Gastrocnemius medialis (tissue), 4 donors: ENCODE data around the gene ITIH5.

ENCODE experiments used
- CTCF ChIP-seq, 5 experiments: fragments of 450-650 bp in 3 of 5; fragments of 200-600 bp in 2 of 5; sonication (generic) in 2 of 5; IDR thresholded peaks in 4 of 5; conservative IDR thresholded peaks in 1 of 5; 1 replicate in 4 of 5; 2 replicates in 1 of 5; pipeline ENCODE4 v1.5.1; 2016 to 2019; ENCODE audit warnings: antibody characterized with exemption in 5 of 5, mild to moderate bottlenecking in 3 of 5, moderate library complexity in 3 of 5
- POLR2A ChIP-seq, 2 donors: fragments of 450-650 bp; IDR thresholded peaks; one replicate each; pipeline ENCODE4 v1.6.1; 2017; ENCODE audit warnings: antibody characterized with exemption in 2 of 2, mild to moderate bottlenecking in 2 of 2, moderate library complexity in 2 of 2

- no peak for TF ChIP-seq CTCF (IDR thresholded peaks at IDR 0.05 in 4 of 5, conservative IDR thresholded peaks at IDR 0.05 in 1 of 5)
- no peak for TF ChIP-seq POLR2A (IDR thresholded peaks at IDR 0.05)
These were observed 4.2 kb downstream of the ITIH5 start for GRCh38 chr10:7662522-7662921.
